Activated gamma-delta T cell treated with anti-CD3 and anti-CD28 coated beads, Interleukin-2, amount 50 U/mL, for 16 hours (primary cell): ENCODE results near the gene ESR1.
"Not testable (repeated sequence)": the region's sequence is repeated elsewhere in the genome, so short reads cannot be mapped to it uniquely, and the experiment has no call there.

Experiments
- DNase-seq: peaks from one replicate; pipeline ENCODE4 v3.0.0-alpha.2; 2020; ENCODE audit warnings: low read depth

The ESR1 gene

DNA sequence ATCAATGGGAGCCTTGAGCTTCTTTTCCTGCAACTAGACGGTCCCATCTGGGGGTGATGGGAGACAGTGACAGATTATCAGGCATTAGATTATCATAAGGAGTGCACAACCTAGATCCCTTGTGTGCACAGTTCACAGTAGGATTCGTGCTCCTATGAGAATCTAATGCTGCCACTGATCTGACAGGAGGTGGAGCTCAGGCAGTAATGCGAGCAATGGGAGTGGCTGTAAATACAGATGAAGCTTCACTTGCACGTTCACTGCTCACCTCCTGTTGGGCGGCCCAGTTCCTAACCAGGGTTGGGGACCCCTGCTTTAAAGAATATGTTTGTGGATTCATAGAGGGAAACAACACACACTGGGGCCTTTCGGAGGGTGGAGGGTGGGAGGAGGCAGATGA is 180.7 kb downstream of the ESR1 start:
- DNase-seq = not testable (repeated sequence)

DNA sequence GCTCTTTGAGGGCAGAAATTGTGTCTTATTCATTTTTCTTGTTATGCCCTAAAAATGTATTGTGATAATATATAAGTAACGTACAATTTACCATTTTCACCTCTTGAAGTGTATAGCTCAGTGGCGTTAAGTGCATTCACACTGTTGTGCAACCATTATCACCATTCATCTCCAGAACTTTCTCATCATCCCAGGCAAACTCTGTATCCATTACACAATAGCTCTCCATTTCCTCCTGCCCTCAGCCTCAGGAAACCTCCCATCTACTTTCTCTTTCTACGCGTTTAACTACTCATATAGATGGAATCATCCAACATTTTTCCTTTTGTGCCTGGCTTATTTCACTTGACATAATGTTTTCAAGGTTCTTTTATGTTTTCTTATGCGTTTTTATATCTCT is 184.6 kb downstream of the ESR1 start:
- no peak for DNase-seq

DNA sequence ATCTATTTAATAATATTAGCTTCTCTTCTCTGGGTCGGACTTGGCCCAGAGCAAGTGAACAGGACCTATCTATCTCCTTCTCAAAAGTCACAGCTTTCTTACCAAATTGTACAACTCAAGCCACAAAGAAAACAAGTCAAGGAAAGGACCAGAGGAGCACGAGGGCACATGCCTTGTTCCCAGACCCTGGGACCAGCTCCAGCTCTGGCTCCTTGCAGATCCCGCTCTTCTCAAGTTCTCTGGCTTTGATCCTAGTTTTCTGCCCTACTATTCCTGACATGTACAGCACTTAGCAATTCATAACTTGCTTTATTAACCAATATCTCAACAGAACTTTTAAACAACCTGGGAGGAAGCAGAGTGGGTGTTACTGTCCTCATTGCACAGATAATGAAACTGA is 185.9 kb downstream of the ESR1 start:
- no peak for DNase-seq

DNA sequence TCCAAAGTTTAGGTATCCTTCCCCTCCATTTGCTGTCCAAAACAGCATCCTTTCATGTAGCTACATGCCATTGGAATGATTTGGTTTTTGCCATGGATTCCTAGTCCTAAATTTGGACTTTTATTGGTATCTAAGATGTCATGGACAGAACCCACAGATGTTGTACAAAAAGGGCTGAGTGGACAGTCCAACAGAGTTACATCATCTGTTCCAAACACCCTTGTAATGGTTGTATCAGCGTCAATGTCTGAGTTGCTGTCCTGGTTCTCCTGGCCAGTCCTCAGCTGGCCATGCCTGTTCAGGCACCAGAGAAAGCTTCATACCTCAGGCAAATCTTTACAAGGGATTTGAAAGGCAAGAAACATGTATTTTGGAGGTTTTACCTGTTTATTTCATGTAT is 191.3 kb downstream of the ESR1 start:
- DNase-seq = no peak

DNA sequence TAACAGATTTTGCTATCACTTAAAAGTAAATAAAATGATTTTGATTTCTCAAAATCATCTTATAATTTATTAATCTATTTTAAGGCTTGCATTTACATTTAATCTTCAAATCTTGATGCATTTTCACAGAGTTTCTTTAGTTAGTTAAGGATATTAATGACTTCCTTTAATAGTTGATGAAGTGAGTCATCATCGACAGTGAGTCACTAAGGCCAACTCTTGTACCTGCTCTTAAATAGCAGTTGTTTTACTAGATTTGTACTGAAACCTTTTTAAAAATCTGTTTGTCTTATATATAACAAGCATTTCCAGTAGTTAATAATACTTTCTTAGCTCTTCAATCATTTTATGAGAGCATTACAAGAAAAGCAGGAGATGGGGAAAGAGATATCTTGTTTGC is 191.7 kb downstream of the ESR1 start:
- DNase-seq = no peak

DNA sequence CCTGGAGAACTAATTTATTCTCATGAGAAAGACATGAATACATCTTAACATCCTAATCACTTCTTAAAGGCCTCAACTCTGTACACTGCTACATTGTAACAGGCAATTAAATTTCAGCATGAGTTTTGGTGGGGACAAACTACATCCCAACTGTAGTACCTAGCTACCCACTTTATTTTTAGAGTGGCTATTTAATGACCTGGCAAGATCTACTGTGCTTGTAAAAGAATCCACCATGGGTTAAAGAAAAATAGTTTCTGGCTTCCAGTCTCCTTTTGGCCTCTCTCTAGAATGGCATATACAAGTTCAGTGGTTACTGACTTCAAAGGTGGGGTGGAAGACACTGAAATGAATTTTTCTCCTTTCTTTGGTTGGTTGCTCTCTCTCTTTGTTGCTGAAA is 193.9 kb downstream of the ESR1 start:
- DNase-seq = no peak

DNA sequence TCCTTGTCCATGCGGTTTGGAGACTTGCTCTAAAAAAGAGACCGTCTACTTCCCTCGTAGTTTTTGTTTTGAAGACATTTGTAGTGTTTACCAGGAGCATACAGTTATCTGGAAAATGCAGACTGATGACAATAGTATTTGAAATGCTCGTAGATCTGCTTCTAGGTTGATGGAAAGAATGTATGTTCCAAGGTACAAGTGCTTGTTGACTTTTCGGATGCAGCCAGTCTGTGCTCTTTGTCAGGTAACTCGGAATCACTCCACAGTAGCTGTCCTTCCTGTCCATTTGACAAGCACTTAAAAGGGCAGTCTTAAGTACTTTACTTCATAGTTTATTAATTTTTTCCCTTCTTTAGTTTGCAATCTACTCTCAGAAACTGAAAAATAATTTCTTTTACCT is 194.8 kb downstream of the ESR1 start:
- no peak for DNase-seq

DNA sequence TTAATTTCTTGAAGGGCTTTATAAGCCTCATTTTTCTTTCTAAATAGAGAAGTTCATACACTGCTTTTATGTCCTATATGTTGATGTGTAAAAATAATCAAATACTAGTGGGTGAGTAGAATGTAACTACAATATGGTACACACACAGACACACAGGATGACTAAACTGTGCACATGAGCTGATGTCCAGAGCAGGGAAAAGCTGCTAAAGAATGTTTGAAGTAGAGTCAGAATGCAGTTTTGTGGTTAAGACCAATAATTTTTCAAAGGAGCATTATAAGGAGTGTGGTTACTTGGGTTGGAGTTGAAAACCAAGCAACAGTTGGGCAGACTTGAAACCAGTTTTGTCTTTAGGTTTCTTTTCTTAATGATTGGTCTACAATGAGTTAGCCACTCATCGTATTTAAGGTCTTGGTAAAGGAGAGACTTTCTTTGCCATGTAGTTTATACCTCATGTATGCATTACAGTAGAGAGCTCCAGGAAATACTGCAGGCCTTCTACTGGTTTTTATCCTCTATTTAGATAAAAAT is 196.6 kb downstream of the ESR1 start:
- no peak for DNase-seq

DNA sequence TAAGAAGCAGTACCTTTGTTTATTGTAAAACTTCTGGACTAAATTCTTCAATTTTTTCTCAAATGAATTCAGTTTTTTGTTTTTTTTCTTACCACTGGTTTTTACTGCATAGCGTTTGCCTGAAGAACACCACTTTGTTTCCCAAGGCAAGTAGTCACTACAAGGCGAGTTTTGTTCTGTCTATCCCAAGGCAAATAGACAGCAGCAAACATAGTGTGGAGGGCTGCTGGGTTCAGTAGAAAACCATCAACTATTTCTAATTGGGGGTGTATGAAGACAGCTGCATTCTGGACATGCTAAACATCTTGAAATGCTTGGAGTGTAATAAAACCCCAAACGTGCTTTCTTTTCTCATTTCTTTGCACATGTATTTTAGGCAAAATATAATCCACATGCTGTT is 197.4 kb downstream of the ESR1 start:
- DNase-seq = no peak

DNA sequence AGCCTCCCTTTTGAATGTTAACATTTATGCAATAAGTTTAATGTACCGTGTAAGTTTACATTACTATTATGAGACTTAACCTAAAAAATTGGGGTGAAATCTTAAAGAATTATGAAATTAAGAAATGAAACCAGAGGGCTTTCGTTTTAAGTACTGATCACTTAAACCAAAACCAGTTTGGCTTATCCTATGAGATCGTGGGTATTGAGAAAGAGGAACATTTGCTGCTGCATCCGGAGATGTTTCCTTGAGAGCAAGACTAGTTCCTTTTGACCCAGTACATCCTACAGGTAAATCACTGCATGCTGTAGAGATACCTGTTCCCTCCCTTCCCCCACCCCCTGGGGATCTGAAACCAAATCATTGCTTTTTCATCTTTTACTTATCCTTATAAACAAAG is 201.3 kb downstream of the ESR1 start:
- DNase-seq = no peak

DNA sequence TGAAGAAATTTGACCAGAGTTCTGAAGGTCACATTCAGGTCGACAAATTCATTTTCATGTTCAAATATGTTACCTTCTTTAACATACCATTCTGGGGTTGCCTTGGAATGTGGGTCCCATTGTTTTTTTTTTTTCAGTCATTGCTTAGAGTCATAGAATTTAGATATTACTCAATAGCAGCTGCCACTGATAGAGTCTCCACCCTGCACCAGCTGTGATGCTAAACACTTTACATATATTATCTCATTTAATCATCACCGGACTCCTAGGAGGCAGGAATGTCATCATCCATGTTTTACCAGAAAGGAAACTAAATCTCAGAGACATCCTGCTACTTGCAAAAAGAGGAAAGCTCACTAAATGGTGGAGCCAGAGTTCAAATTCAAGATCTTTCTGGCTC is 204.7 kb downstream of the ESR1 start:
- no peak for DNase-seq

DNA sequence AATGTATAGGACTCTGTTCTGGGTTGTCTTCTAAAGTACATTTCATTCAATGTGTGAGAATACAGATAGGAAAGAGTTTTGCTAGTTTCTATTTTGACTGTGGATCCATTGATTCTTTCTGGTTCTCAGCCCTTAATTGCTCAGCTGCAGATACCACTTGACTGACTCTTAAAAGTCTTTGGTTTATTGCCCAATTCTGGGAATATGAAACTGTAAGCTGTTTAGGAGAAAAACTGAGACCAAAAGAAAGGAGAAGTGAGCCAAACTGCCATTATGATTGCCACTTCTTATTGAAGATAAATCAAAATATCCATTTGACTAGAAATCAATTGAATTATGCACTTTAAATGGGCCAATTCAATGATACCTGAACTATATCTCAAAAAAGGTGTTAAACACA is 211.4 kb downstream of the ESR1 start:
- DNase-seq = no peak

DNA sequence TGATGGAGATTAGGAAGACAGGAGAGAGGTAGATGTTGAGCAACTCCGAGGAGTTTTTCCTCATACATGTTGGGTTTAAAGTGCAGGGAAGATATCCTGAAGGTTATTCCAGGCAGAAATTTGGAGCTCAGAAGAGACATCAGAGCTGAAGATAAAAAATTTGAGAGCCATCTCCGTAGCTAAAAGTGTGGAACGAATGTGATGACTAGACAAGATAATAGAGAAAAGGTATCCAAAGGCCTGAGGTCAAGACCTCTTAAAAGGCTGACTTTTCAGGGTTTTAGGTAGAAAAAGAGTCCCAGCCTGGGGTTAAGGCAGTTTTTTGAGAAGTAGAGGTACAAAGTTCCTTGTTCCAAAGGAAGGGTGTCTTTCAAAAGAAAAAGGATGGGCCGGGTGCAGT is 214.8 kb downstream of the ESR1 start:
- DNase-seq = no peak

DNA sequence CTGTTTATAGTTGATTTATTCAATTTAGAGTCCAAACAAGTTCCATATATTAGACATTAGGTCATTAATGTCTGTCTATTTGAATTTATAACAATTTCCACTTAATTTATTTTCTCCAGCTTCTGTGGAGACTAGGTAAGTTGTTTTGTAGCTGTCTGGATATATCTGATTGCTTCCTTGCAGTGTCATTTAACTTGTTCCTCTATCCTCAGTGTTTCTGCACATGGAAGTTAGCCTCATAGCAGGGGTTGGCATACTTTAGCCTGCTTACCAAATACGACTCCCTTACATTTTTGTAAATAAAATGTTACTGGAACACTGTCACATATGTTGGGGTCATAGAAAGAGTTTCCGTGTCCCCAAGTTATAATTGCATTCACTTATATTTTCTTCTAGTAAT is 216.1 kb downstream of the ESR1 start:
- no peak for DNase-seq

DNA sequence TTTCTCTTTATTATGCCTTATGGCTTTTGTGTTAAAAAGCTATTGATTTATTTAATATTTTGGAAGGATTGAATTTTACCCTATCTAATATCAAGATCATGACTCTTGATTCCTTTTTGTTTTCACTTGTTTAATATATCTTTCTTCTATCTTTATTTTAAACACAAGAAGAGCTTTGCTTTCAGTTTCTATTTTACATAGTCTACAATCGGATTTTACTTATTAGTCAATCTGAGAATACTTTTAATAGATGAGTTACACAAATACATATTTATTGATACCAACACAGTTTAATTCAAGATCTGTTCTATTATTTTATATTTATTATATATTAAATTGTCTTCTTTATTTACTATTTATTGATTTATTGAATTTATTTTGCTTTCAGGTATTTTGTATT is 218.8 kb downstream of the ESR1 start:
- DNase-seq = no peak

DNA sequence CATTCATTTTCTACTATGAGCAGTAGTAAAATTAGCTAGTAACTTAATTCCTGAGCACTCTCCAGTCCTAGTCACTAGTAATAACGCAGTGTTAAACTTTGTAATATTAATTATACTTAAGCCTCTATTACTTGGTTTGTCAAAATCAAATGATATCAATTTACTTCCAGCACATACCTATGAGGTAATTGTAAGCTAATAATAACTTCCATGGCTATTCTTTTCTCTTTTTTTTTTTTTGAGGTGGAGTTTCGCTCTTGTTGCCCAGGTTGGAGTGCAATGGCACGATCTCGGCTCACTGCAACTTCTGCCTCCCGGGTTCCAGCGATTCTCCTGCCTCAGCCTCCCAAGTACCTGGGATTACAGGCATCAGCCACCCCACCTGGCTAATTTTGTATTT is 219.3 kb downstream of the ESR1 start:
- DNase-seq = not testable (repeated sequence)

DNA sequence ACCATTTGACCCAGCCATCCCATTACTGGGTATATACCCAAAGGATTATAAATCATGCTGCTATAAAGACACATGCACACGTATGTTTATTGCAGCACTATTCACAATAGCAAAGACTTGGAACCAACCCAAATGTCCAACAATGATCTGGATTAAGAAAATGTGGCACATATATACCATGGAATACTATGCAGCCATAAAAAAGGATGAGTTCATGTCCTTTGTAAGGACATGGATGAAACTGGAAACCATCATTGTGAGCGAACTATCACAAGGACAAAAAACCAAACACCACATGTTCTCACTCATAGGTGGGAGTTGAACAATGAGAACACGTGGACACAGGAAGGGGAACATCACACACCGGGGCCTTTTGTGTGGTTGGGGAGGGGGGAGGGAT is 226.3 kb downstream of the ESR1 start:
- DNase-seq = not testable (repeated sequence)

DNA sequence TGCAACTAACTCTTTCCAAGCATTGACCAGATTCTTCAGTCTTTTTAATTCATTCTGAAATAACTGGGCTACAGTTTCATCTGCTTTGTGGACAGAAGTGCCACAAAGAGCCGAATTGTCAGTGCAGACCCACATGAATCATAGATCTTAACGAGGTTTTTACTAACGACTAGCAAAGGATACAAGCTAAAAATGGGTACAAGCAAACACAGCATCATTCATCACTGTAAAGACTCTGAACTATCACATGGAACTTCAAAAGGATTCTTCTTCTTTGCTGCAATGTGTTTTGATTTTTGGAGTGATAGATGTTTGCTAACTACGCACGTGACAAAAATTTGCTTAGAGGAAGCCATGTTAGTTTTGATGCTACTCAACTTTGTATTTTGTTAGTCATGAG is 227.1 kb downstream of the ESR1 start:
- no peak for DNase-seq

DNA sequence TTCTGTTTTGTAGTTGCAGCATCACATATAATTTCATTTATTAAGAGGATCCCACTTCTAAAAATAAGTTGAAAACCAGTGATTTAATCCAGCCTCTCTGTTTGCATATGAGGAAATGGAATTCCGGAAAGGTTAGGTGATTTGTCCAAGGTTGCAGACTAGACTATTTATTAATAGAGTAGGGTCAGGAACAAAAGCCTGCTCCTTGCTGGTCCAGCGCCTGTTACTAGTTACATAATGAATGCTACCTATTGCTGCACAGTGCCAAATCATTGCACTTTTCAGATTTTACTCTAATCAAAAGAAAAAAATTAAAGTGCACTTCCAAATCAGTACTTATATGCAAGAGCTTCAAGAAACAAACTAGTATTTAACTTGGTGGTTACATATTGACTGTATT is 238.6 kb downstream of the ESR1 start:
- DNase-seq = no peak

DNA sequence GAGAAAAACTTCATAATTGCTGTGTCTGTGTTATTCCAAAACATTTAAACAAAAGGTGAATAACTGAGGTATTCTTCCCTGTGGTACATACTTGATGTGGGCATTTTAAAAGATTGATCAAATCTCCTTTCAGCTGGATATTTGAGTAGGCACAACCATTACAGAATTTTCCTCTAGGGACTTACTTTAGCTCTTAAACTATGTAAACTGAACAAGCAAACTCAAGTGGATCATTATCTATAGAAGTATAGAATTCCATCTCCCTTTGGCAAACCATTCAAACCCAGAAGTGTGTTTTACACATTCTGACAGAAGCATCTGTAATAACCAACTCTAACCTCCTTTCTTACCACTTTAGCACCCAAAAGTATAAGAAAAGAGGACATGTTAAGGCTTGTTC is 241.4 kb downstream of the ESR1 start:
- no peak for DNase-seq

DNA sequence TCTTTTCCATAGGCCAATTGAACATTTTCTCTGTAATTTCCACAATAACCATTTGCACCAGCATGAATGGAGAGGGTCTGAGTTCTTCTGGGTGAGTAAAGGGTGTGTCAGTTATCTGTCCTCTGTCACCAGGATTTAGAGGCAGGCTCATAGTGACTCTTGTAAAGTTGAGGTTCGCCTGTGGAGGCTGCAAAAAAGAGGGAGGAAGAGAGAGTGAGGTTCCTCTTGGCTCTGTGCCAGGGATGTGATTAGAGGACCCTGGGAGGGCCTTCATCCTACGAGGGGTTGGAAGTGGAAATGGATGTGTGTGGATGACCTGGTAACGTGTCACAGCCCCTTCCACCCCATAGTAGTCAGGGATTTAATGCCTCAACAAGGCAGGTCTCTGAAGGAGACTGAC is 242.0 kb downstream of the ESR1 start:
- no peak for DNase-seq

DNA sequence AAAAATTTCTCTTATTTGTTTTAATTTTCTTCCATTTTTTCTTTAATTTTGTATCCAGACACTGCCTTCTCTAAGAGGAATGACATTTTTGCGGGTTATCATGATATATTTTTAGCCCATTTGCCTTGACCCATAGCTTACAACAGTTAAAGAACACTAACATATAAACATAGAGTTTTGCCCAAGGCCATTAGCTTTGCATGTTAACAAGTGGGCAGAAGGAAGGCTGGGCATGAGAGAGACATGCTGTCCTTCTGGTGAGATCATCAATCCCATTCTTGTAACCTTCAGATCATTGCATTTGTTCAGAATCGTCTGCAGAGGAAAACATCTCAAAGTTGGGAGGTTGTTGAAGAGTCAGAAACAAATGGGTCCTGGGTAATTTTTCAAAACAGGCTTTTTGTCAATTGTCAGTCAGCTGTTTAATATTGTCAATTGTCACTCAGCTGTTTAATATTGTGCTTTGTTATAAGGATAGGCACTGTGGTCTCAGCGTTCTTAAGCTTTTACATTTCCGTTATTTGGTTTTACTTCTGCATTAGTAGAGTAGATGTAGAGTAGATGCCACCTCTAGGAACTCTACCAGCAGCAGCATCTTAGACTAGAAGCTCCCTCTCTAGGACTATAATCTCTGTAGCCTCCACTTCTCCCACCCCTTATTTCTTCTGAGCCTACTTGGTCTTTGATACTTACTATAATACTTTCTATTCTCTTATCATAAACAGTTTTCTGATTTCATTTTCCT is 243.1 kb downstream of the ESR1 start:
- DNase-seq = no peak

DNA sequence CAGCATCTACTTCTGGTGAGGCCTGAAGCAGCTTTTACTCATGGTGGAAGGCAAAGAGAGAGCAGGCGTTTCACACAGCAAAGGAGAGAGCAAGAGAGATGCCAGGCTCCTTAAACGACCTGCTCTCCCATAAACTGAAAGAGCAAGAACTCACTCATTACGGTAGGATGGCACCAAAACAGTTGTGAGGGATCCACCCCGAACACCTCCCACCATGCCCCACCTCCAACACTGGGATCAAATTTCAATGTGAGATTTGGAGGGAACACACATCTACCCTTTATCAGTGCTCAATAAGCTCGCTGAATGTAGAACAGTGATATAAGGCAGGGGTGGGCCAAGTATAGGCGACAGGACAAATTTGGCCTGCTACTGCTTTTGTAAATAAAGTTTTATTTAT is 244.6 kb downstream of the ESR1 start:
- no peak for DNase-seq

DNA sequence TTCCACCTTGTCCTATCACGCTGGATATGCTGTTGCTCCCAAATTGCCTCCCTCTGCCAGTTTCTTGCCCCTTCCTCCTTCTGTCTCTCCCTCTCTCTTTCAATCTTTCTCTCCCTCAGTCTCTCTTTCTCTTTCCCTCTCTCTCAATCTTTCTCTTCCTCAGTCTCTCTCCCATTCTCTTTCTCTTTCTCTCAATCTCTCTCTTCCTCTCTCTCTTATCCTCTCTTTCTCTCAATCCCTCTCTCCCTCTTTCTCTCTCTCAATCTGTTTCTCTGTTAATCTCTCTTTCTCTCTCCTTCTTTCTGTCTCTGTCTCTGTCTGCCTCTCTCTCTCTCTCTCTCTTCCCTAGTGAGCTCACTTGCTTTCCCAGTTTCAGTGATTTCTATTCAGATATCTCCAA is 245.8 kb downstream of the ESR1 start:
- no peak for DNase-seq
